ENCODE data around the gene HS3ST1.

Gene HS3ST1

DNA sequence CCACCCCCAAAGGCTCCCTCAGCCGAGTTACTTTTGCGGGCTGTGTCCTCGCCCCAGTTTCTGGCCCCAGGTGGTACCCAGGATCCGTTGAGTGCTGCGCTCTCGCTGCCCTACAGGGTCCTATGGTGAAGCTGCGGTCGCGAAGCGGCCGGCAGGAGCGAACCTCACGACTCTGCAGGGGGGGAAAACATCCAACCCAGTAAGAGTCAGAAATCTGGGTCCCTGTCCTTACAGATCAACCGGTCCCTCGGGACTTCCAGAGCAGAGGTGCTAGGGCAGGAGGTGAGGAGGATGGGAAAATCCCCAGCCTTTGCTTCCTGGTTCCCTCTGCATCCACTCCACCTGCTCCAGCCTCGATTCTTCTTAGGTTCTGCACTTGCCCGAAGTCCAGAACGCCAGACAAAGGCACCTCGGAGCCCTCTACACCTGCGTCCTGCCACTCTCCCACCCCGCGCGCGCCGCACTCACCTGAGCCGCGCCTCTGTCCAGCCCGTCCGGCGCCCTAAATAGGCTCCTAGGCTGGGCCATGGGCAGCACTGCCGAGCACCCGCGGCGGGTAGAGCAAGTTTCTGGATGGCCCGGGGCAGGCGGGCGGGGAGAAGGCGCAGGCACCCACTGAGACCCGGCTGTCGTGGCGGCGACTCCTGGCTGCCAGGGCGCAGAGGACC, at the start of gene HS3ST1:
TSS of gene HS3ST1 (minus strand) at position 664 of the 668 bp plus-strand sequence. CDS start 28,889 bp downstream, outside the sequence.
- in situ Hi-C loops (cut with HindIII; ENCODE audit: low sequenced_read_pairs), result no loop called here

- in situ Hi-C loops (cut with HindIII; ENCODE audit: low sequenced_read_pairs), result no loop called here
These were observed 47.2 kb upstream of the HS3ST1 start for GRCh38 chr4:11475871-11476270.

- in situ Hi-C loops (cut with HindIII; ENCODE audit: low sequenced_read_pairs), result no loop called here
These were observed 45.5 kb upstream of the HS3ST1 start for GRCh38 chr4:11474146-11474545.

DNA sequence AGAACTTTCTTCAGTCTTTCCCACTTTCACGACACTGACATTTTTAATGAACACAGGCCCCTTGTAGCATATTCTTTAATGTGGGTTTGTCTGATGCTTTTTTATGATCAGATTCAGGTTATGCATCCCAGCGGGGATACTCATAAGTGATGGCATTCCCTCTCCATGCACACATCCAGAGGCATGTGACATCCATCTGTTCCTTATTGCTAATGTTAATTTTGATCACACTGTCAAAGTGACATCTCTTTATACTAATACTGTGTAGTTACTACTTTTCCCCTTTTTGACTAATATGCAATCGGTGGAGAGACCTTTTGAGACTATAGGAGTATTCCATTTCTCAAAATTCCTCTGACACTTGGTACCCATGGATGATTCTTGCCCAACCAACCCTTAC, 43.8 kb upstream of the HS3ST1 start:
- in situ Hi-C loops (cut with HindIII; ENCODE audit: low sequenced_read_pairs), result no loop called here

- in situ Hi-C loops (cut with HindIII; ENCODE audit: low sequenced_read_pairs), result no loop called here
These were observed 42.9 kb upstream of the HS3ST1 start for GRCh38 chr4:11471618-11472017.

DNA sequence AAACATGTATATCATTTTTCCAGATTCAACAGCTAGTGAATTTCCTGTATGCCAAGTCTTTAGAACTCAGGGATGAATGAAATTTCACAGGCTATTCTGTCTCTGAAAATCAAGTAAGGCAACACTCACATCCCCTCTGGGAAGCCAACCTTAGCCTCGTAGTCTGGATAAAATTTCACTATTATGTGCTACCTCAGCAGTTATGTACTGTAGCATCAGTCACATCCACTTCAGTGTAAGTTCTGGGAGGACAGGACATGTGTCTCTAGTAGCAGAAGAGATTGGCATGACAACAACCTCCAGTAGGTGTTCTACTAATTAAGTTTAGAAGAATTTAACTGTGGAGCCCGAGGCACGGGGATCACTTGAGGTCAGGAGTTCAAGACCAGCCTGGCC, 42.4 kb upstream of the HS3ST1 start:
- in situ Hi-C loops (cut with HindIII; ENCODE audit: low sequenced_read_pairs), result no loop called here

DNA sequence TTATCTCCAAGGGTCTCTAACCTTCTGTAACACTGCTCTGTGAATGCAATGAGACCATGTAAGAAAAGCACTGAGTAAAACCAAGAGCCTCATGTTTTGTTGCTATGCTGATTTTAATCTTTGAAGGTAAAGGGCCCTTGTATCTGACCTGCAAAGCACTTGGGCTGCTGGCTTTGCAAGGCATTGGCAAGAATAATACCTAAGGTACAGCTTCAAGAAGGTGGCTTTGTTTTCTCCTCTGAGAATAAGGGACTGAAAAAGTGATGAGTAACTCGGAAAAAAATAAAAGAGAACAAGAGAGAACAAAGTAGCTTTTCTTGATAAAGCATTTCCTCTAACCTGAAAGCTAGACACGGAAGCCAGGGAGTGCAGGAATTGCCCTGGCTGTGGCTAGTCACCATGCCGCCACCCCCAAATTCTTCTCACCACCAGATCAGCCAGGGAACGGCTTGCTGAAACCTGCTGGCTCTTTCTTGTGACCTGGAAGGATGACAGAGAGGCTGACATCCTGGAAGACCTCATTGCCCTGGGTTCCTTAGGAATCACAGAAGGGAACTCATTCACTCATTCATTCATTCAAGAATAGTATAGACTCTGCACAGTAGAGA, 41.8 kb upstream of the HS3ST1 start:
- in situ Hi-C loops (cut with HindIII; ENCODE audit: low sequenced_read_pairs), result no loop called here

DNA sequence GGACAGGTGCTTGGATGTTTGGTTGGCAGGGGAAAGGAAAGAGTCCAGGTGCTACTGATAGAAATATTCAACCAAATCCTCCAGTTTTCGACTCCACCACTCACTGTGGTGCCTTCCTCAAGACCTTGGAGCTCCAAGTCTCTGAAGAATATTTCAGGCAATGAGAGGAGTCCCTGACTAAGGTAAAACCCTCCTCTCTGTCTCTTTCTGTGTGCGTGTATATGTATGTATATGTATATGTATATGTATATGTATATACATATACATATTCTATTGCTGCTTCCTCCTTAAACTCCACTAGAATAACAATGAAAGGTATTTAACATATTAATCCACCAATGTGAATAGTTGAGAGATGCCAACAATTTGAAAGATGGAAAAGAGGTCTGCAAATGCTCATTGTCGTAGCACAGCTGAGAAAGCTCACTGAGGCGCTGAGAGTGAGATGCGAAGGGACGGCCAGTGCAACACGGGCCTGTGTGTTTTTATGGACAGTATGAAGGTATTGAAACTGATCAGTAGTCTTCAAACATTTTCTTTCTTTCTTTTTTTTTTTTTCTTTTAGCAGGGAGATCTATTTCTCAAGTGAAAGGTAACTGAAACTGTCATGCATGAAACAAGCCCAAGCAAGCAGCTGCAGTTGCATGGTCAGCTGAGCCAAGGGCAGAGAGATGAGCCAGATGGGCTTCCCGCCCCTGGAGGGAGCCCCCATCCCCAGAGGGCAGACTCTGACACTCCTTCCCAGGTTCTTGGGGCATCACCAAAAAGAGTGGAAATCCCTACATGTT, 41.1 kb upstream of the HS3ST1 start:
- in situ Hi-C loops (cut with HindIII; ENCODE audit: low sequenced_read_pairs), result no loop called here

- in situ Hi-C loops (cut with HindIII; ENCODE audit: low sequenced_read_pairs), result no loop called here
These were observed 40.2 kb upstream of the HS3ST1 start for GRCh38 chr4:11468901-11469300.

- in situ Hi-C loops (cut with HindIII; ENCODE audit: low sequenced_read_pairs), result no loop called here
These were observed 39.2 kb upstream of the HS3ST1 start for GRCh38 chr4:11467931-11468330.

- in situ Hi-C loops (cut with HindIII; ENCODE audit: low sequenced_read_pairs), result no loop called here
These were observed 35.0 kb upstream of the HS3ST1 start for GRCh38 chr4:11463707-11464106.

DNA sequence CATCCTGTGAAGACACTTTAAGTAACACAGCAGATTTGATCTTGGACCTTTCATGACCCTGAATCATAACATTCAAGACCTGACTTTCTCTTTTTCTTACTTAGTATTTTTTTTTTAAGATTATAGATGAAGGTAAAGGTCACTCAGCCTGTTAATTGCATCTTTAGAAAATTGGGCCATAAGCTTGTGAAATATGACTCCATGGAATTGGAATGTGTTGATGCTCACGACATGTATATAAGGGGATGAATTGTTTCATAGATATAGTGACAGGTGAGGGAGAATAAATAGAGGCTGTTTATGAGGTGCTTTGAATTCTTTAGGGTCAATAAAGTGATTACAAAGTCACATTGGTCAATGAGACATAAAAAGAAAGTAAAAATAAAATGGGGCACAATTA, 27.7 kb upstream of the HS3ST1 start:
- in situ Hi-C loops (cut with HindIII; ENCODE audit: low sequenced_read_pairs), result no loop called here

- in situ Hi-C loops (cut with HindIII; ENCODE audit: low sequenced_read_pairs), result no loop called here
These were observed 26.6 kb upstream of the HS3ST1 start for GRCh38 chr4:11455201-11455835.

DNA sequence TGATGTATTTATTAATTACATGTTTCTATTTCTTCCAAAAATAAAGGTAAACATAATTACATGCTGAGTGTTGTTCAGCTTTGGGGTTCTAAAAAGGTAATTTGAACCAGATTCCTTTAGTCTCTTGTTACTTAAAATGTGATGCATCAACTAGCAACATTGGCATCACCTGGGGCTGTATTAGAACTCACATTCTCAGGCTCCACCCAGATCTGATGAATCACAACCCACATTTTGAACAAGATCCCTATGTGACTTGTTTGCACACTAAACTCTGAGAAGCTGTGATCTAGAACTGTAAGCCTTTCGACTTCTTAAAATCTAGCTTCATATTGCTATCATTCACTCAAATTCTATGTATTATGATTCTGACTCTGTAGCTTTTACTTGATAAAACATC, 23.0 kb upstream of the HS3ST1 start:
- in situ Hi-C loops (cut with HindIII; ENCODE audit: low sequenced_read_pairs), result no loop called here

DNA sequence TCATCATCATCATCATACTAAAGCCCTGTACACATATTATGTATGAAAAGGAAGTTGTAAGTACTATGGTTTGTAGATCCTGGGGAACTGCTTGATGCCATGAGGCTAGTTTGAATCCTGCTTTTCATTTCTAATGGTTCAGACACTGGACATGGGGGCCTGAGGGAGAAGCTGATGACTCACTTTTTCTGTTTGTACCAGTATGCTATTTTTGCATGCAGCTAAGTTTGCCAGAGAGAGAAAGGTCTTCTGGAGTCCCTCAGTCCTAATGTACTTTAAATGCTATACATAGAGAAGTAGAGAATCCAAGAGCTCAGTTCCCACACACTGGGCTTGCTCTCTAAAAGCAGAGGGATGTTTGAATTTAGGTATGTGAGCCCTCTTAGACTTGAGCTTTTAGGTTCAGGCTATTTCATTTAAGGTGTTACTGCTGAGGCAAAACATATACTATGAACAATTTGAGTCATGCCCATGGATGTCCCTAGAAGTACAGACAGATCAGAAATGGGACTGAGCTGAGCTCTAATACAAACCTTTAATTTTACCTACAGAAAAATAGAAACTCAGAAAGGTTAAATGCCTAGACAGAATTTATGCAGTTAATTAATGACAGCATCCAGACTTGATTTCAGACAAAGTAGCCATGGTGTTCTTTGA, 17.6 kb upstream of the HS3ST1 start:
- in situ Hi-C loops (cut with HindIII; ENCODE audit: low sequenced_read_pairs), result no loop called here

DNA sequence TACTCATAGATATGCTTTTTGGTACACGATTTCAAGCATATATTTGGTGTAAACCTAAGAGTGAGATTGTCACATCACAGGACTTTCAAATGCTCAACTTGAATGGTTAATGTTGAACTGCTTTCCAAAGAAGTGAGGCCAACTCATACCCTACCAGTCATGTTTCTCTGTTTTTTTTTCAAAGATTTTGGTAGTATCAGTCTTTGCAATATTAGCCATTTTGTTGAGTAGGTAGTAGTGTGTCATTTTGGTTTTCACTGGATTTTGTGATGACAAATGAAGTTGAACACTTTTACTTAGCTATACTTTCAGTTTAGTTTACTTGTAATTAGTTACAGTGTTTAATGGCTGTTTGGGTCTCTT, 12.5 kb upstream of the HS3ST1 start:
- in situ Hi-C loops (cut with HindIII; ENCODE audit: low sequenced_read_pairs), result no loop called here

GRCh38 chr4:11440481-11441193, 11.9 kb upstream of the HS3ST1 start:
- in situ Hi-C loops (cut with HindIII; ENCODE audit: low sequenced_read_pairs), result no loop called here

DNA sequence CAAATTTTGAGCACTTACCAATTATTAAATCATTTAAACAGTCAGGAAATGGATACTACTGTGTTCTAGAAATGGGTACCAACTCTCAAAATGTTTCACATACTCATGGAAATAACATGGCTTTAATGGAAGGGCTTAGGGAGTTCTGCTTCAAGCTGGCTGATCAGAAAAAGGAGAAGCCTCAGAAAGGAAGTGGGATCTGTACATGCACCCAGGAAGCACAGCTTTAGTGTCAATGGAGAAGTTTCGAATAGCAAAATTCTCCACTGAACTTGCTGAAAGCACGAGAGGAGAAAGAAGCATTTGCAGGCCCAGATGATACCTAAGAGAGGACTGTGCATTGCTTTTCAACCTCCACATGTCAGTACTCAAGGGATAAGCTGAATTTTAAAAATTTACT, 11.1 kb upstream of the HS3ST1 start:
- in situ Hi-C loops (cut with HindIII; ENCODE audit: low sequenced_read_pairs), result no loop called here

- in situ Hi-C loops (cut with HindIII; ENCODE audit: low sequenced_read_pairs), result no loop called here
These were observed 10.0 kb upstream of the HS3ST1 start for GRCh38 chr4:11438647-11439046.

DNA sequence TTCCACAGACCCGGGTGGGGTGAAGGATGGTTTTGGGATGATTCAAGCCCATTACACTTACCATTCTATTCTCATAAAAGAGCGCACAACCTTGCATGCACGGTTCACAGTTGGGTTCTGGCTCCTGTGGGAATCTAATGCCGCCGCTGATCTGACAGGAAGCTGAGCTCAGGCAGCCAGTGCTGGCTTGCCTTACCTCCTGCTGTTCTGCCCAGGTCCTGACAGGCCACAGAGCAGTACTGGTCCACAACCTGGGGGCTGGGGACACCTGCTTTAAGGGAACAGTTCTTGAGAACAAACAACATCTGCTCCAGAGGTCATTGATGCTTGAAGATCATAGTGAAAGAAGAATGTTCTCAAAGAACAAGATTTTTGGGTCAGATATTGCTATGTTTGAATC, 8.0 kb upstream of the HS3ST1 start:
- in situ Hi-C loops (cut with HindIII; ENCODE audit: low sequenced_read_pairs), result no loop called here

DNA sequence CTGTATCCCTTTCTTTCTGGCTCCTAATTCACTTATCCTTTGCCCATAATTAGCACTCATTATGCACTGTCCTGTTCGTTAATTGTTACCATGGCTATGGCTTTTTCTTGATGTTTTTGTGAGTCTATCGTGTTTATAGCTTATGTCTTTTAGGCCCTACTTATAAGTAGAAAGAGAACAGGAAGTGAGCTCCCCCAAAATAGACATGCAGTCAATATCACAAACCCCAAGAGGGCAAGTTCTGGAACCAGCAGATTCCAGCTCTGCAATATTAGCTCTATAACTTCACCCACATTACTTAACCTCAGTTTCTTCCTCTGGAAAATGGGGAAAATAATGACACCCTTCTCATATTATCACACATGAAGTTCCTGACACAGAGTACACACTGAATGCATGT, 7.4 kb upstream of the HS3ST1 start:
- in situ Hi-C loops (cut with HindIII; ENCODE audit: low sequenced_read_pairs), result no loop called here
